Measurements from ENCODE around the gene MCOLN1. TPM values are rescaled to one million over a fixed set of nuclear protein-coding genes. Genes with fewer than 3 reads are reported as not detected.

MCOLN1 gene
- total RNA-seq, 1 donor from 2014 or later = 6.6 TPM

DNA sequence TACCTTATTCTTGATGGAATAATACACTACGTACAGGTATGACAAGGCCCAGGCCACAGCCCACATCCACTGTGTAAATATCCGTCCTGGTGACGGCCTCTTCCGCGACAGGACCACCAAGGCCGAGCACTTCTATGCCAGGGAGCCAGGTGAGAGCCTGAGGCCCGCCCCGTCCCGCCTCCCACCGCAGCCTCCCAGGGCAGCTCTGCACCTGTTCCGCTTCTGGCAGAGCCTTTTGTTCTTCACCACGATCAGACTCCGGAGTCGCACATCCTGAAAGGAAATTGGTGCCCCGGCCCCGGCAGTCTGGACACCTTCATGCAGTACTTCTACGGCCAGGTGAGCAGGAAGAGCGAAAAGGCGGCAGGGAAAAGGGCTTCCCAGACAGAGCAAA, 17.1 kb upstream of the MCOLN1 start:
- Histone ChIP-seq H3K4me1 (no peaks in the 10 kb centered on the region), H3K27ac (no peak overlapping the region), H4K20me1 (ENCODE audit: low read depth) (peaks cover 3% of the 10 kb centered on the region), H3F3A (ENCODE audit: low read depth) (peaks cover 4% of the 10 kb centered on the region), H3K9ac (no peak overlapping the region), H3K4me2 (no peak overlapping the region), H3K4me3 (no peak overlapping the region), H3K9me3 (ENCODE audit: low read depth) (no peaks in the 10 kb centered on the region), H3K27me3 (peaks cover 45% of the 10 kb centered on the region), H3K79me2 (ENCODE audit: low read depth) (no peaks in the 10 kb centered on the region), H3K36me3 (no peaks in the 10 kb centered on the region), H2AFZ (replicated peaks) (no peak overlapping the region)
- Mint-ChIP-seq H3K4me3 (peak overlapping the region; percentile 52), H3K27ac (no peak overlapping the region), H3K36me3 (no peaks in the 10 kb centered on the region), H3K9me3 (no peaks in the 10 kb centered on the region), H3K27me3 (ENCODE audit: insufficient read depth, low read depth) (peaks cover 9% of the 10 kb centered on the region), H3K4me1 (peaks cover 8% of the 10 kb centered on the region)
- TF ChIP-seq EZH2 (IDR thresholded peaks at IDR 0.05) (no peak), EZH2phosphoT487 (IDR thresholded peaks at IDR 0.05) (no peak)
- TF ChIP-seq, protein P1, sequence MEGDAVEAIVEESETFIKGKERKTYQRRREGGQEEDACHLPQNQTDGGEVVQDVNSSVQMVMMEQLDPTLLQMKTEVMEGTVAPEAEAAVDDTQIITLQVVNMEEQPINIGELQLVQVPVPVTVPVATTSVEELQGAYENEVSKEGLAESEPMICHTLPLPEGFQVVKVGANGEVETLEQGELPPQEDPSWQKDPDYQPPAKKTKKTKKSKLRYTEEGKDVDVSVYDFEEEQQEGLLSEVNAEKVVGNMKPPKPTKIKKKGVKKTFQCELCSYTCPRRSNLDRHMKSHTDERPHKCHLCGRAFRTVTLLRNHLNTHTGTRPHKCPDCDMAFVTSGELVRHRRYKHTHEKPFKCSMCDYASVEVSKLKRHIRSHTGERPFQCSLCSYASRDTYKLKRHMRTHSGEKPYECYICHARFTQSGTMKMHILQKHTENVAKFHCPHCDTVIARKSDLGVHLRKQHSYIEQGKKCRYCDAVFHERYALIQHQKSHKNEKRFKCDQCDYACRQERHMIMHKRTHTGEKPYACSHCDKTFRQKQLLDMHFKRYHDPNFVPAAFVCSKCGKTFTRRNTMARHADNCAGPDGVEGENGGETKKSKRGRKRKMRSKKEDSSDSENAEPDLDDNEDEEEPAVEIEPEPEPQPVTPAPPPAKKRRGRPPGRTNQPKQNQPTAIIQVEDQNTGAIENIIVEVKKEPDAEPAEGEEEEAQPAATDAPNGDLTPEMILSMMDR (IDR thresholded peaks at IDR 0.05) = no peak
- no peak for DNase-seq (ENCODE audit: low spot score)

DNA sequence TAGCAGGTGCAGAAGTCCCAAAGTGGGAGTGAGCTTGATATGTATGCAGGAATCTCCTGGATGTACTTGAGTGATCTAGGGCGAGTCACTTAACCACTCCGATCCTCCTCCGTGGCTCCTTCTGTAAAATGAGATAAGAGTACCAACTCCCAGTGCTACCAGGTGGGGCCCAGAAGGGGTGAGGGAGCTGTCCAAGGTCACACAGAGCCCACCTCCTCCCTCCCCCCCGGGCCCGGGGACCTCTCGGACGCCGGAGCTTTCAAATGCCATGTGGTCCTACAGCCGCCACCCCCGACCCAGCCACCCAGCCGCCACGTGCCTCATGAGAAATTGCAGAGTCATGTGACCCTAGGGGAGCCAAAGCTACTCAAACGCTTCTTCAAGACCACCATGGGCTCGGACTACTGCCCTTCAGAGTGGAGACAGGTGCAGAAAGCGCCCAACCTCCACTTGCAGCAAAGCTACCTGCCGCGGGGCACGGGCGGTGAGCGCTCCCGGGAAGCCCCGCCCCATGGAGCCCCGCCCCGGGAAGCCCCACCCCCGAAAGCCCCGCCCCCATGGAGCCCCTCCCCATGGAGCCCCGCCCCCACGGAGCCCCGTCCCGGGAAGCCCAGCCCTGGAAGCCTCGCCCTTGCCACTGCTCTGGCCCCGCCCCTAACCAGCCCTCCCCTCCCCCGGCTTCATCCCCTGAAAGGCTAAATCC, 16.6 kb upstream of the MCOLN1 start:
- Histone ChIP-seq H4K20me1 (ENCODE audit: low read depth) (peaks cover 3% of the 10 kb centered on the region), H3K9me3 (ENCODE audit: low read depth) (no peaks in the 10 kb centered on the region), H3K27ac (no peak overlapping the region), H3K9ac (no peak overlapping the region), H3K4me3 (no peak overlapping the region), H2AFZ (replicated peaks) (no peak overlapping the region), H3K4me2 (peak overlapping the region; percentile 21), H3K79me2 (ENCODE audit: low read depth) (no peaks in the 10 kb centered on the region), H3K27me3 (peaks cover 39% of the 10 kb centered on the region), H3K4me1 (no peaks in the 10 kb centered on the region), H3F3A (ENCODE audit: low read depth) (peaks cover 4% of the 10 kb centered on the region), H3K36me3 (no peaks in the 10 kb centered on the region)
- Mint-ChIP-seq H3K27me3 (ENCODE audit: insufficient read depth, low read depth) (peaks cover 11% of the 10 kb centered on the region), H3K4me3 (peak overlapping the region; percentile 52), H3K27ac (no peak overlapping the region), H3K4me1 (peaks cover 8% of the 10 kb centered on the region), H3K9me3 (no peaks in the 10 kb centered on the region), H3K36me3 (no peaks in the 10 kb centered on the region)
- TF ChIP-seq EZH2 (IDR thresholded peaks at IDR 0.05) = no peak
- TF ChIP-seq EZH2phosphoT487 (IDR thresholded peaks at IDR 0.05) = no peak
- TF ChIP-seq, protein P1 (IDR thresholded peaks at IDR 0.05) = no peak
- DNase-seq (ENCODE audit: low spot score) = peak; percentile 63

DNA sequence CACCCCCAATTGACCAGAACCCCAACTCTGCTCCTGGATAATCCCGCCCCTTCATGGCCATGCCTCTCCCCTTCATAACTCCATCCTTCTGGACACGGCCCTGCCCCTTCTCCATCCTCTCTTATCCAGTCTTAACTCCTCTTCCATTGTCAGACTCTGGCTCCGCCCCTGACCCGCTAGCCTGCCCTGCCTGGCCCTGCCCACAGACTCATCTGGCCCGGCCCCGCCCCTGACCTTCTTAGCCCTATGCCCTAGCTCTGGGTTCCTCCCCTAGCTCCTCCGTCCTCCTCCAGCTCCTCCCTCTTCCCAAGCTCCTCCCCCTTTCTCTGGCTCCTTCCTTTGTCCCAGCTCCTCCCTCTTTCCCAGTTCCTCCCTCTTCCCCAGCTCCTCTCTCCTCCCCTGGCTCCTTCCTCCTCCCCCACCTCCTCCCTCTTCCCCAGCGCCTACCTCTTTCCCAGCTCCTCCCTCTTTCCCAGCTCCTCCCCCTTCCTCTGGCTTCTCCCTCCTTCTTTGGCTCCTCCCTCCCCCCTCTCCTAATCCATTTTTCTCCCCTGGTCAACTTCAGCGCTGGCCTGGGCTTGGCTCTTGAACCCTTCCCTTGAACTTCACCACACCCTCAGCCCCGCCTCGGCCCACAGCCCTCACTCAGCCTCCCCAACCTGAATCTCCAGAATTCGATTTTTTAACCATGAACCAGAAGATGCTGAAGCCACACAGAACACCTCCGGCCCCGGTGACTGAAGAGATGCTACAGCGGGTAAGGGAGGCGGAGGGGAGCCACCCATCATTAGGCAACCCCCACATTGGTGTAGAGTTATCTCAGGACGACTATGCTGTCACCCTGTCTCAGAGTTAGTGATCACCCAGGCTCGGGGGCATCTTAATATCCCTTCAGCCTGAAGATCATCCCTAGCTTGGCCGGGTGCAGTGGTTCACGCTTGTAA, 15.8 kb upstream of the MCOLN1 start:
- DNase-seq (ENCODE audit: low spot score) = peak; percentile 91
- Histone ChIP-seq H3K9me3 (ENCODE audit: low read depth) (no peaks in the 10 kb centered on the region), H3K79me2 (ENCODE audit: low read depth) (no peaks in the 10 kb centered on the region), H3K9ac (no peak overlapping the region), H2AFZ (replicated peaks) (no peak overlapping the region), H3K27me3 (peaks cover 31% of the 10 kb centered on the region), H4K20me1 (ENCODE audit: low read depth) (peaks cover 3% of the 10 kb centered on the region), H3K4me2 (no peak overlapping the region), H3F3A (ENCODE audit: low read depth) (peaks cover 4% of the 10 kb centered on the region), H3K4me1 (no peaks in the 10 kb centered on the region), H3K36me3 (no peaks in the 10 kb centered on the region), H3K27ac (no peak overlapping the region), H3K4me3 (no peak overlapping the region)
- H3K36me3 Mint-ChIP-seq = no peaks in the 10 kb centered on the region
- peak overlapping the region; percentile 50 for H3K4me3 Mint-ChIP-seq
- peaks cover 8% of the 10 kb centered on the region for H3K4me1 Mint-ChIP-seq
- H3K27ac Mint-ChIP-seq = no peak overlapping the region
- no peak for TF ChIP-seq EZH2 (IDR thresholded peaks at IDR 0.05)
- TF ChIP-seq, protein P1 (IDR thresholded peaks at IDR 0.05) = no peak
- no peak for TF ChIP-seq EZH2phosphoT487 (IDR thresholded peaks at IDR 0.05)
- no peaks in the 10 kb centered on the region for H3K9me3 Mint-ChIP-seq
- peaks cover 11% of the 10 kb centered on the region for H3K27me3 Mint-ChIP-seq (ENCODE audit: insufficient read depth, low read depth)
